RPMI7951 (cell line): Measurements from ENCODE around the gene ARHGAP10. TPM values are rescaled to one million over a fixed set of nuclear protein-coding genes. Genes with fewer than 3 reads are reported as not detected.
"Not testable (repeated sequence)": the region's sequence is repeated elsewhere in the genome, so short reads cannot be mapped to it uniquely, and the experiment has no call there.

ENCODE experiments used
- DNase-seq: peaks from one replicate; pipeline ENCODE4 v3.0.0-alpha.2; 2012; ENCODE audit warnings: low read depth
- total RNA-seq: library from RNA; depleted of rRNA; stranded (reverse); fragments of >200 nt; shearing (Covaris generic); gene quantifications from 2 replicates; pipeline ENCODE4 v1.2.3, GENCODE V29; 2014

Gene ARHGAP10
- total RNA-seq, 1 experiment from 2014 or later: 16.9 TPM

DNA sequence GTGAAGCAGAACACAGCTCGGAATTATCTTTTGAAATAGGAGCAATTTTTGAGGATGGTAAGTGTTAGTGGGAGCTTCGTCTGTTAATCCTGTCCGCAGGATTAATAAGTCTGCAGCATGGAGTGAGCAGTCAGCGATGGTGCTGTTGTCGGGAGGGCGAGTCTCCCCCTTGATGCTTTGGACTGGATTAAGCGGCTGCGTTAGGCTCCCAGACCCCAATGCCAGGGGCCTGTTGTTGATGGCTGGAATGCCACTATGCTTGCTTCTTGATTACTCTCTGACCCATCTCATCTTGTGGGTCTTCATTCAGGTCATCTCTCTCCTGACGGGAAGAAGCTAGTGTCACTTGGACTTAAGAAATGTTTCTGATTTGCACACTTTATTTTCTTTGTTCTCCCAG, 332.6 kb downstream of the ARHGAP10 start:
- DNase-seq: no peak

DNA sequence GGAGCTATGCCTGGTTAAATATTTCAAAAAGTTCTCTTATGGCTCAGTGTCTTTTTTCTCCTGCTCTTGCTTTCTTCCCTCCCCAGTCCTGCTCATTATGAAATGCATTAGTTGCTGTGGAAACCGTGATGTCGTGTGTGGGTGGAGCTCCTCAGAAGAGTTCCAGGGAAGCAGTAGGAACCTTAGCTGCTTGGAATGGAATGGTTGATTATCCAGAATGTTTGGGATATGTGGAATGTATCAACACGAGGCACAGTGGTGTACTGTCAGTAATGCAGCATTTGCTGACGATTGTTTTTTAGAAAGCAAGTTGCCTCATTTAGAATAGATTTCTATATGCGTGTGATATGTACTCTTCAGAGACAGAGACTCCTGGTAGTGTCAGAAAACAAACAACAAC, 333.2 kb downstream of the ARHGAP10 start:
- DNase-seq: peak; percentile 1

DNA sequence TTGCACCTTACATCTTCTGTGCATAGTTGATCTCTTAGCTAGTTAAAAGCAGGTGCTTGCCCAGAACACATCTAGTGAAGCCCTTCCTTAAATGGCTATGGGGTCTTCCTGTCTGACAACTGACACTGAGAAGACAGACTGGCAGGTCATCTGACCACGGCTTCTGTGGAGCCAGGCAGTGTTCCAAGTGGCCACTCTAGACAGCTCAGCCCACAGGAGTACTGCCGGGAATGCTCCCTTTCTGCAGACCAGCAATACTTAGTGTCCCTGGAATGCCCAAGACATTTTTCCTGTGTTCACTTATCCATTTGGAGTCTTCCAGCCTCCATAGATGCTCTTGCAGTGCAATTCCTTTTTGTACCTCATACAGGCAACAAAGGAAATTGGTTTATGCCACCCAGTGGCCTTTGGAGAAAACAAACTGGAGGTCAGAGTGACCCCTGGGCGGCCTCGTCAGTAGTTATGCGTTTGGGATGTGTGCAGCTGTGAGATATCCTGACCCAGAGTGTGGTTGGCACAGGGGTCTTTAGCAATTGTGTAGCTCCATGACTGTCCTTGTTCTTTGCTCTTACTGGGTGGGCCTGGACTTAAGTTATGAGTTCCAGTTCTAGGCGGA, 335.5 kb downstream of the ARHGAP10 start:
- DNase-seq: no peak

- no peak for DNase-seq
Observed at GRCh38 chr4:148068065-148068911, 336.4 kb downstream of the ARHGAP10 start.

DNA sequence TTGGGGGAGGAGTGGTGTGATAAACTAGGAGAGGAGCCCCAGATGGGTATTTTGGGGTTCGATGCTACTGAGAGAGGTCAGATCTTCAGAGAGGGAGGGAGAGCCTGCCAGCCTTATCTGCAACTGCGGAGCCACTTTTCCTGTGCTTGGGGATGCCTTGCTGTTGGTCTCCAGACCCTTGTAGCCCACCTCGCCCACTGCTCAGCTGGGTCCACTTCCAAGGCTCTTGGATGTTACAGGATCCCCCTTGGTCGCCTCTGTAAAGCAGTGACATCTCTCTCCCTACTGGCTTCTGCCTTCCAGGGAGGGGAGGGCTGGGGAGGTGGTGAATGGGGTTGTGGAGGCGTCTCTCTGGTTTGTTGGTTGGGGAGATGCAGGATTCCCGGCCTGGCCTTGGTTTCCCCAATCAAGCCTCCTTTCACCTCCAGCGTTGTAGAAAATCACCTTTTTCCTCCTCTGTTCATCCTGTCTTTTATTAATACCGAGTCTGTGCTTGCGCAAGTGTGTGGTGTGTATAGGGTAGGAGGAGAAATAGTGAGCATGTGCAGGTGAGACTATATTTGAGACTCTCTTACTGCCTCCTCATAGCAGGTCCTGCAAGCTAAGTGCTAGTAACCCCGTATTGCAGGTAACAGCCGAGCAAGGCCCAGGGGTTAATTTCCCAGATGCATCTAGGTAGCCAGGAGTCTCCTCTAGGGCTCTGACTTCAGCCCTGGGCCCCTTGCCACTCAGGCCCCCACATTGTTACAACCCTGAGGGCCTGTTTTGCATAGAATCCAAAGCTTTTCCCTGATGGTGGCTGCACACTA, 337.4 kb downstream of the ARHGAP10 start:
- no peak for DNase-seq

GRCh38 chr4:148069895-148070178, 337.9 kb downstream of the ARHGAP10 start:
- no peak for DNase-seq

- no peak for DNase-seq
Observed at GRCh38 chr4:148071009-148071408, 339.1 kb downstream of the ARHGAP10 start.

- no peak for DNase-seq
Observed at GRCh38 chr4:148072789-148073188, 340.9 kb downstream of the ARHGAP10 start.

DNA sequence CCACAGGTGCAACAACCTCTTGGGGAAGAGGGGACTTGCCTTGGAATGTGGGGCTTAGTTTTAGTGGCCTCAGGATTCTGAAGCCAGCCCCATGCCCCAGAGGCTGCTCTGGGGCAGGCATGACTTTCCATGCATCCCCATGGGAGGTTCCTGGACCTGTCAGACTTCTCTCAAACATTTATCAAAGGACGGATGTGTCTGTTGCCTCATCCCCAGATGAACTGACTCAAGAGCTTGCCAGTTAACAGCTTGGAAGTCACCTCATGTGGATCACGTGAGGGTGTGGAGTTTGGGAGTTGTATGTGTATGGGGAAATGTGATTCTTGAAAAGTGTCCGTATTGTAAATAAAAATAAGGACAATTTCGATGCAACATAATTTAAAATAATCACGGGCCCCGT, 341.5 kb downstream of the ARHGAP10 start:
- no peak for DNase-seq

- no peak for DNase-seq
Observed at GRCh38 chr4:148074462-148074861, 342.6 kb downstream of the ARHGAP10 start.

DNA sequence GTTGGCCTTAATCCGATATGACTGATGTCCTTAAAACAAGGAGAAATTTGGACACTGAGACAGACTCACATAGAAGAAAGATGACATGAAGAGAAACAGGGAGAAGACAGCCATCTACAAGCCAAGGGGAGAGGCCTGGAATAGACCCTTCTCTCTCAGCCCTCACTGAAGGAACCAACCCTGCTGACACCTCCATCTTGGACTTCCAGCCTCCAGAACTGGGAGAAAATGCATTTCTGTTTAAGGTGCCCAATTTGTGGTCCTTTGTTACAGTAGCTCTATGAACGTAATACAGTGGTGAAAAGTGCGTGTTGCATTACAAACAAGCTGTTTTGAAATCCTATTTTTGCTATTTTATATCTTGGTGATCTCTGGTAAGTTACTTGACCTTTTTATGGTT, 343.6 kb downstream of the ARHGAP10 start:
- DNase-seq: no peak

GRCh38 chr4:148076964-148077363, 345.1 kb downstream of the ARHGAP10 start:
- peak; percentile 22 for DNase-seq

- no peak for DNase-seq
Observed at GRCh38 chr4:148077581-148077980, 345.7 kb downstream of the ARHGAP10 start.

GRCh38 chr4:148078061-148078460, 346.2 kb downstream of the ARHGAP10 start:
- DNase-seq: no peak

DNA sequence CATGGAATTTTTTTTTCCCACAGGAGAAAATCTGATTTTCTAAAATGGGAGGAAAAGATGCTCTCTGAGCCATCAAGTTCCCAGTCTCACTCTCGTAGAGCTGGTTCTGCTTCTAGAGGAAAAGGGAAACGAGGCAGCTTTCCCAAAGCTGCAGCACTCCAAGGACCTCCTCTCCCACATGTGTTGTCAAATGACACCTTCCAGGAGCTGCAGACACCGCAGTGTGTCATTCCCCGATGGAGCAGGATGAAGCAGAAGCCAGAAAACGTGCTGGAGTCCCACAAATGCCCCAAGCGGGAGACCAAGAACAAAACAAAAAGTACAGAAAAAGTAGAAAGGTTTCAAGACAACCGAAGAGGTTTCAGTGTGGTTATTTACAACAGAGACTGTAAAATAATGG, 348.1 kb downstream of the ARHGAP10 start:
- DNase-seq: no peak

DNA sequence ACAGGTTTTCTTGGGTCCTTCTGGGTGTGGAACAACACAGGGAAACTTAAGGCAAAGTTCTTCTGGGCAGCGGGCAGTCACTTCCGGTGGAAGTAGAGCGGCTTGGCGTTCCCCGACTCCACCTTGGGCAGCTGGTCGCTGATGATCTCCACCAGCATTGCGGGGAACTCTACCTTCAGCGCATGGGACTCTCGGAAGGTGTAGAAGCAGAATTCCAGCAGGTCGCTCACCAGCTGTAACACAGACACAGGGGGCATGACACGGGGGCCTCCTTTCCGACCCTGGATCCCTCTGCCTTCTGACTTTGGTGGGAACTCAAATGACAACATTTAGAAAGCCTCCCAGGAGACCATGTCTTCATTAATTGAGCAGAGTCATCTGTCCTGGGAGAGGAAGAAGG, 349.4 kb downstream of the ARHGAP10 start:
- no peak for DNase-seq

DNA sequence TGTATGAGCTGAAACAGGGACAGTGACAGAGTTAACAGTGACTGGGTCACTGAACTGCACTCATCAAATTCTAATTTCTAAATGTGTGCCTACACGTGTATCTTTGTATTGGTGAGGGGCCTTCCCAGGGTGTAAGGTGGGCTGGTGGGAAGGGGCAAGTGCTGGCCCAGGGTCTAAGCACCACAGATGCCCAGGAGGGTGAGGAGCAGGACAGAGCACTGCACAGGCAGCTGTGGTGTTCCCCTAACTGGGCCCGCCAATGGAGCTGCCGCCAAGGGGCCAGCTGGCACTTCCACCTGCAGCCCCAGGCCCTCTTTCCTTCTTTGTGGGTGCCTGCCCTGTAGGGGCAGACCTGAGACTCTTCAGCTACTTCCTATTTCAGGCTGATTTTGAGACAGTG, 349.9 kb downstream of the ARHGAP10 start:
- DNase-seq: no peak

- DNase-seq: not testable (repeated sequence)
Observed at GRCh38 chr4:148083073-148083472, 351.2 kb downstream of the ARHGAP10 start.

- DNase-seq: no peak
Observed at GRCh38 chr4:148089624-148090023, 357.7 kb downstream of the ARHGAP10 start.

DNA sequence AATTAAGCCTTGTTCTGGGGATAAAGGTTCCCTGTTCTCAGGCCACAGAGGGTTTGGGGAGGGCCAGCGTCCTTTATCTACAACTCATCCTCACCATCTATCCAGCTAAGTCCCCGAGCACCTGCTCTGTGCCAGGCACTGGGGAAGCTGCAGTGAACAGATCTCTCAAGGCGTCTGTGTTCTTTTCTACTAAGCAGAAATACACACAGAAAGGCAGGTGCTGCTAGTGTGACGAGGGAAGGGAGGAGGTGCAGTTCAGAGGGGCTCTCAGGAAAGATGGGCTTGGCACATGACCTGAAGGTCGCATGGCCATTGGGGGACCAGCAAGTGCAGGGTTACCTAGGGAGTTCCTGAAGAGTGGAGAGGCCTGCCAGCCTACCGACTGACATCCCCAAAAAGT, 358.1 kb downstream of the ARHGAP10 start:
- DNase-seq: no peak

GRCh38 chr4:148090503-148091476, 358.9 kb downstream of the ARHGAP10 start:
- DNase-seq: no peak

DNA sequence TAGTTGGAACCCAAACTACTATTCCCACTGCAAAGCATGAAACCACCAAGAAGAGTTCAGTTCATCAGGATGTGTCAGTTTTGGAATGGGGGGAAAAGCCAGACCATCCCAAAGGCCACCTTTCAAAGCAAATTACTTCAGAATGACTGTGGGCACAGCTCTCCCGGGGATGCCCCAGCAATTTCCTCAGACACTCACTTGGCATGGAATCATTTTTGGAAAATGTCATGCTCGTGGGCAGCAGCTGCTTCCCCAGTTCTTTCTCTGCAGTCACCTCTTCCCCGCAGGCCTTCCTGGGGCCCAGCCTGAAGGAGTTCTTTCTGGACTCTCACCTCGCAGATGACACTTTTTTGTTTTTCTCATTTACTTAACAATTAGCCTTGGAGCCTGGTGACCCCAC, 360.0 kb downstream of the ARHGAP10 start:
- DNase-seq: no peak
